Suprapubic skin (tissue), 4 donors: ENCODE results near the gene EIF2B2. TPM values are rescaled to one million over a fixed set of nuclear protein-coding genes. Genes with fewer than 3 reads are reported as not detected.

Source experiments
- DNase-seq, 2 donors: peaks; one replicate each; pipeline ENCODE4 v3.0.0-alpha.2; 2019; ENCODE audit warnings: low spot score in 2 of 2
- H3K27ac ChIP-seq: fragments of 200-600 bp; sonication (generic); one replicate; pipeline ENCODE4 v1.5.1; 2019
- H3K27me3 ChIP-seq: fragments of 200-600 bp; sonication (generic); one replicate; pipeline ENCODE4 v1.5.1; 2019
- H3K36me3 ChIP-seq: fragments of 200-600 bp; sonication (generic); one replicate; pipeline ENCODE4 v1.5.1; 2019
- H3K4me1 ChIP-seq: fragments of 200-600 bp; sonication (generic); one replicate; pipeline ENCODE4 v1.5.1; 2019
- H3K4me3 ChIP-seq: fragments of 200-600 bp; sonication (generic); one replicate; pipeline ENCODE4 v1.5.1; 2019; ENCODE audit warnings: mild to moderate bottlenecking
- H3K9me3 ChIP-seq: fragments of 200-600 bp; sonication (generic); one replicate; pipeline ENCODE4 v1.5.1; 2019
- EP300 ChIP-seq: sonication (generic); formaldehyde crosslinking; IDR thresholded peaks from one replicate; pipeline ENCODE4 v1.6.1; 2017; ENCODE audit warnings: antibody characterized with exemption
- POLR2A ChIP-seq, 2 donors: fragments of 450-650 bp; IDR thresholded peaks; one replicate each; pipeline ENCODE4 v1.6.1; 2017; ENCODE audit warnings: antibody characterized with exemption in 2 of 2, mild to moderate bottlenecking in 2 of 2, moderate library complexity in 2 of 2
- POLR2AphosphoS5 ChIP-seq, 3 donors: sonication (generic); formaldehyde crosslinking; IDR thresholded peaks; one replicate each; pipeline ENCODE4 v1.6.1; 2017; ENCODE audit warnings: antibody characterized with exemption in 3 of 3
- WGBS: methylation state at CpG from one replicate; pipeline ENCODE4 v1.1.5; 2018; 5-methylcytosine and 5-hydroxymethylcytosine counted together
- total RNA-seq, 4 donors: library from RNA; depleted of rRNA; stranded (reverse); fragments of >200 nt; gene quantifications; one replicate each; pipeline ENCODE4 v1.1.0, GENCODE V29; 2016
- TF ChIP-seq, protein P1 (sequence below), 2 donors: fragments of 200-600 bp in 1 of 2; fragments of 450-650 bp in 1 of 2; sonication (generic) in 1 of 2; IDR thresholded peaks; one replicate each; pipeline ENCODE4 v1.5.1; 2016 to 2019; ENCODE audit warnings: antibody characterized with exemption in 2 of 2, mild to moderate bottlenecking in 1 of 2, moderate library complexity in 1 of 2

Gene EIF2B2
- total RNA-seq, 4 donors from 2014 or later: 28.9 to 46.2 (median 33.8) TPM

DNA sequence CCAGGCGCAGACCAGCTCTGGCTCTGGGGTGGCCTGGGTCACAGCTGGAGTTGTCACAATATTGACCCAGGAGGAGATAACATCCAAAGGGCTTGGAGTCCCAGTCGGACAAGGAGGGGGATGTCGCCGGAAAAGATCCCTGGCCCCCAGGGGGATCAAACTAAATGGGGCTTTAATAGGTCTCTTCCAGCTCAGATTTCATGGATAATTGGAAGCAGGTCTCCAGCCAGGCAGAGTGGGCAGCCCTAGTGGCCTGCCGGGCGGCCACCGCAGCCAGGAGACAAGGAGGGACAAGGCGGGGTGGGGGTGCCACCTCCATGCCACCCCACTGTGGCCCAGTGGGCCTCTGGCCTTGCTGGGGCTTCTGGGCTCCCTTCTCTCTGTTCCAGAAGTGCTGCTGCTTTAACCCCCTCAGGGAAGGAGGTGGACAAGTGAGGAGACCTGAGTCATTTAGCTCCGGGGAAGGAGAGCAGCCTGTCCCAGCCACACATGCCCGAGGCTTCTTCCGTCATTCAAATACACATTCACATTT lies 24.2 kb upstream of the EIF2B2 start:
- Histone ChIP-seq H3K4me1 (peaks cover 72% of the 10 kb centered on the region), H3K27me3 (no peaks in the 10 kb centered on the region), H3K4me3 (no peak overlapping the region), H3K9me3 (no peaks in the 10 kb centered on the region), H3K36me3 (no peaks in the 10 kb centered on the region), H3K27ac (no peak overlapping the region)
- peak; percentile 48 to 66 for DNase-seq
- TF ChIP-seq, protein P1, sequence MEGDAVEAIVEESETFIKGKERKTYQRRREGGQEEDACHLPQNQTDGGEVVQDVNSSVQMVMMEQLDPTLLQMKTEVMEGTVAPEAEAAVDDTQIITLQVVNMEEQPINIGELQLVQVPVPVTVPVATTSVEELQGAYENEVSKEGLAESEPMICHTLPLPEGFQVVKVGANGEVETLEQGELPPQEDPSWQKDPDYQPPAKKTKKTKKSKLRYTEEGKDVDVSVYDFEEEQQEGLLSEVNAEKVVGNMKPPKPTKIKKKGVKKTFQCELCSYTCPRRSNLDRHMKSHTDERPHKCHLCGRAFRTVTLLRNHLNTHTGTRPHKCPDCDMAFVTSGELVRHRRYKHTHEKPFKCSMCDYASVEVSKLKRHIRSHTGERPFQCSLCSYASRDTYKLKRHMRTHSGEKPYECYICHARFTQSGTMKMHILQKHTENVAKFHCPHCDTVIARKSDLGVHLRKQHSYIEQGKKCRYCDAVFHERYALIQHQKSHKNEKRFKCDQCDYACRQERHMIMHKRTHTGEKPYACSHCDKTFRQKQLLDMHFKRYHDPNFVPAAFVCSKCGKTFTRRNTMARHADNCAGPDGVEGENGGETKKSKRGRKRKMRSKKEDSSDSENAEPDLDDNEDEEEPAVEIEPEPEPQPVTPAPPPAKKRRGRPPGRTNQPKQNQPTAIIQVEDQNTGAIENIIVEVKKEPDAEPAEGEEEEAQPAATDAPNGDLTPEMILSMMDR (IDR thresholded peaks at IDR 0.05): no peak
- TF ChIP-seq POLR2A (IDR thresholded peaks at IDR 0.05) (no peak), EP300 (no peak), POLR2AphosphoS5 (IDR thresholded peaks at IDR 0.05) (no peak)
- WGBS: 70% methylated on average over 11 of the region's 11 CpGs

DNA sequence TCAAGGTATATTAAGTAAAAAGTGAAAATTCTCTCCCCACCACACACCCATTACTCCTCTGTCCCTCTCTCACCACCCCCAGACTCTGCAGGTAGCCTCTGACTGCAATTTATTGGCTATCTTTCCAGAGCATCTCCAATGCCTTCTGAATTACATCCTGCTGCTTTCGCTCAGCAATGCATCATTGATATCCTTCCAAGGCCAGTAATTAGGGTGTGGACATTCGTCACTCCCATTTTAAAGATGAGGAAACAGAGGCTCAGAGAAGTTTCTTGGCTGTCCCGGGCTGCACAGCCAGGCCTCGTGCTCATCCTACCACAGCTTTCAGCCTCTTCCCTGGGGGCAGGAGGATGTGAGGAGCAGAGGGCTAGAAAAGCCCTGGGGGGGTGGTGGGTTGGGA lies 23.7 kb upstream of the EIF2B2 start:
- Histone ChIP-seq H3K27me3 (no peaks in the 10 kb centered on the region), H3K4me3 (no peak overlapping the region), H3K36me3 (no peaks in the 10 kb centered on the region), H3K4me1 (peaks cover 67% of the 10 kb centered on the region), H3K9me3 (no peaks in the 10 kb centered on the region), H3K27ac (no peak overlapping the region)
- TF ChIP-seq POLR2A (IDR thresholded peaks at IDR 0.05) (no peak), POLR2AphosphoS5 (IDR thresholded peaks at IDR 0.05) (no peak), EP300 (no peak)
- TF ChIP-seq, protein P1 (IDR thresholded peaks at IDR 0.05): no peak
- DNase-seq: no peak
- 51% methylated on average over 4 of the region's 4 CpGs for WGBS

DNA sequence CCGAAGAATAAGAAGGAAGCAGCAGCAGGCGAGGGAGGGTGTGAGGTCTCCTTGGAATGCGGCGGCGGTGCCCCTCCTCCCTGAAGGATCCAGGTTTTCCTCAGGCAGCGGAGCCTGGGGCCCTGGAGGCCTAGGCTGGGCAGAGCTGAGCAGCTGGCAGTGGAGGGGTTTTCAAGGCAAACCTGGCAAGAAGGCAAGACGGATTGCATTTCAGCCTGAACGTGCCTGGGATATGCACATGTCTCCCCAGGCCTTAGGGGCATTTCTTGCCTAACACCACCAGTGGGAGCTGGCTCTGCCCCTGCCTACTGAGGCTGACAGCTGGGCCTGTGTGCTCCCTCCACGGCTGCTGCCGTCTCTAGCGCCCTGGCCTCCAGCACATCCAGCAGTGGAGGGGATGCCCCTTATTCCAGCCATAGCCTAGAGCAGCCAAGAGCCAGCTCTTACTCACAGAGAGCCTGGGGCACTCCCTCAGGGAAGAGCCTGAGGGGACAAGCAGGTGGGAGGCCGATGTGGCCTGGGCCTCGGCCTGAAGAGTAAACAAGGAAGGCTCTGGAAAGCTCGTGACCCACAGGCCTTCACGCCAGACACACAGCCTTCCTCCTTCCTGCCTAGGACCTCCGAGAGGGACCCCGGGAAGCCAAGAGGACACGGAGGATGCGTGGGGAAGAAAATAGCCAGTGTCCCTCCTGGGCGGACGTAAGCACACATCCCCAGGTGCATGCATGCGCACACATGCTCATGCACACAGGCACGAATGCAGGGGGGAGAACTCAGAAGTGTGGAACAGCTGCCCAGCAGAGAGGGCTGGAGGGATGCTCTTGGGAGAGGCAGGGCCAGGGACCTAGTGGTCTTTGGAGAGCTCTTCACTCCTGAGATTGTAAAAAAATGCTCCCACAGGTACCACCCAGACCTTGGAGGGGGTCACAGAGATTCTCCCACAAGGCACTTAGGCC lies 23.0 kb upstream of the EIF2B2 start:
- H3K9me3 ChIP-seq: no peaks in the 10 kb centered on the region
- peak; percentile 62 to 78 for DNase-seq
- 55% methylated on average over 23 of the region's 23 CpGs for WGBS
- H3K4me1 ChIP-seq: peaks cover 62% of the 10 kb centered on the region
- H3K36me3 ChIP-seq: no peaks in the 10 kb centered on the region
- H3K27me3 ChIP-seq: no peaks in the 10 kb centered on the region
- TF ChIP-seq EP300 (no peak), POLR2A (IDR thresholded peaks at IDR 0.05) (no peak), POLR2AphosphoS5 (IDR thresholded peaks at IDR 0.05) (no peak)
- TF ChIP-seq, protein P1 (IDR thresholded peaks at IDR 0.05): no peak
- H3K4me3 ChIP-seq: no peak overlapping the region
- no peak overlapping the region for H3K27ac ChIP-seq

DNA sequence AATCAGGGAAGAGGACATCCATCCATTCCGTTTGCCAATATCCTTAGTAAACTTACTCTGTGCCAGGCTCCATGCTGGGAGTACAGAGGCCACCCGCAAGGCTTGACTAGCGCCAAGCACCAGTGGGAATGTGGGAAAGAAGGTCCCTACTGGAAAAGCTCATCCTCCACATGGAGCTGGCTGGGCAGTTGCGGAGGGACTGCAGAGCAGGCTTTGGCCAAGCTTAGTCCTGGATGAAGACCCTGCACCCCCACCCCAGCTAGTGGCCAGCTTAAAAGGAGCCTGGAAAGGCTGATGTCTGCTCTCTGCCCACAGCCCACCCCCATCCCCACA lies 22.4 kb upstream of the EIF2B2 start:
- Histone ChIP-seq H3K27me3 (no peaks in the 10 kb centered on the region), H3K4me1 (peaks cover 55% of the 10 kb centered on the region), H3K36me3 (no peaks in the 10 kb centered on the region), H3K4me3 (no peak overlapping the region), H3K27ac (no peak overlapping the region), H3K9me3 (no peaks in the 10 kb centered on the region)
- TF ChIP-seq POLR2A (IDR thresholded peaks at IDR 0.05) (no peak), POLR2AphosphoS5 (IDR thresholded peaks at IDR 0.05) (no peak), EP300 (no peak)
- TF ChIP-seq, protein P1 (IDR thresholded peaks at IDR 0.05): no peak
- 82% methylated on average over 4 of the region's 4 CpGs for WGBS
- peak in 1 of 2 donors; percentile 74 for DNase-seq

DNA sequence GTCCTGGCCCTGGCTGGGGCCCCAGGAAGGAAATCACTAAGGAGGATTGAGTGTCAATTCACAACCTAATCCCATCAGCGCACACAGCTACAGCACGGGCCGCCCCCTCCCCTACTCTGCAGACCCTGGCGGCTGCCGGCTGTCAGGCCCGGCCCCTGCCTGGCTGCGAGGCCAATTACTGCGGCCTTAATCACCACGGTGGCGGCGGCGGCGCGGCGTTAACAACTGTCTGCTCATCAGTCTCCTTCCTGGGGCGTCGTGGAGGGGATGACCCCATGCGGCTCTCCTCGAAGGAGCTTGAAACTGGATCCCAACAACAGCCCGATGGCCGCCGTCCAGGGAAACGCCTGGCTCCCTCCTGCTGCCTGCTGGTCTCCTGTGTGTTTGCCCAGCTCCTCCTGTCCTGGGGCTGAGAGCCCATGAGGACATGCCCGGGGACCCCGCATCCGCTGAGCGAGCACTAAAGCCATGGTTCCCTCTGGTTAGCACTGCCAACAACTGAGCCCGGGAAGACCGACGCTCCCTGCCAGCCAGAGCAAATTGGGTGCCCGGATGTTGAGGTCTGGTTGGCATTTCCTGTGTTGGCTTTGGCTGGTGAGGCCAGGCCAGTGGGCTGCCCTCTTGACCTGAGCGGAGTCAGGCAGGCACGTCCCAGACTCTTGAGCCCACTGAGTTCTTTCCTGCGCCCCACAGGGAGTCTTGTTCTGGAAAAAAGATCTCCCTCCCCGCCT lies 21.8 kb upstream of the EIF2B2 start:
- DNase-seq: peak; percentile 62 to 76
- Histone ChIP-seq H3K4me1 (peaks cover 54% of the 10 kb centered on the region), H3K27me3 (no peaks in the 10 kb centered on the region), H3K9me3 (no peaks in the 10 kb centered on the region), H3K36me3 (no peaks in the 10 kb centered on the region), H3K27ac (no peak overlapping the region), H3K4me3 (no peak overlapping the region)
- WGBS: 69% methylated on average over 3 of the region's 35 CpGs
- TF ChIP-seq EP300: no peak
- TF ChIP-seq POLR2AphosphoS5 (IDR thresholded peaks at IDR 0.05): peak in 1 of 3 donors; percentile 9
